Measurements from ENCODE around the gene PRR14L.
"Not testable (repeated sequence)": the region's sequence is repeated elsewhere in the genome, so short reads cannot be mapped to it uniquely, and the experiment has no call there.

Gene PRR14L

GRCh38 chr22:31749636-31750364, at the start of gene PRR14L:
TSS of gene PRR14L (minus strand) at chr22:31750132. CDS start at chr22:31738860, 11,272 bp downstream.
- DNase-seq, result peak; percentile 86

- DNase-seq, result not testable (repeated sequence)
These were observed 49.4 kb upstream of the PRR14L start for GRCh38 chr22:31799358-31799757.

- peak; percentile 30 for DNase-seq
These were observed 40.3 kb upstream of the PRR14L start for GRCh38 chr22:31790240-31790639.

GRCh38 chr22:31789803-31790202, 39.9 kb upstream of the PRR14L start:
- DNase-seq, result no peak

- DNase-seq, result no peak
These were observed 26.3 kb upstream of the PRR14L start for GRCh38 chr22:31776231-31776630.

GRCh38 chr22:31773416-31773815, 23.5 kb upstream of the PRR14L start:
- no peak for DNase-seq

GRCh38 chr22:31768422-31769059, 18.6 kb upstream of the PRR14L start:
- no peak for DNase-seq

GRCh38 chr22:31764785-31765184, 14.9 kb upstream of the PRR14L start:
- no peak for DNase-seq

- DNase-seq, result not testable (repeated sequence)
These were observed 8.9 kb upstream of the PRR14L start for GRCh38 chr22:31758860-31759259.

- DNase-seq, result no peak
These were observed 7.3 kb upstream of the PRR14L start for GRCh38 chr22:31757265-31757664.

GRCh38 chr22:31754813-31755212, 4.9 kb upstream of the PRR14L start:
- no peak for DNase-seq

- peak; percentile 70 for DNase-seq
These were observed 3.9 kb upstream of the PRR14L start, which contains the start of gene DEPDC5 for GRCh38 chr22:31753634-31754501. TSS of gene DEPDC5 (plus strand) at chr22:31754019. CDS start at chr22:31754922, 903 bp downstream.

GRCh38 chr22:31753005-31753633, 3.2 kb upstream of the PRR14L start:
- DNase-seq, result no peak

- no peak for DNase-seq
These were observed 2.3 kb upstream of the PRR14L start for GRCh38 chr22:31752096-31752847.

- DNase-seq, result no peak
These were observed 693 bp upstream of the PRR14L start for GRCh38 chr22:31750365-31751284.

- DNase-seq, result no peak
These were observed 1.4 kb downstream of the PRR14L start for GRCh38 chr22:31748490-31748889.

GRCh38 chr22:31747441-31747840, 2.5 kb downstream of the PRR14L start:
- no peak for DNase-seq

GRCh38 chr22:31743871-31744270, 6.1 kb downstream of the PRR14L start:
- no peak for DNase-seq

- no peak for DNase-seq
These were observed 7.2 kb downstream of the PRR14L start for GRCh38 chr22:31742682-31743081.

- no peak for DNase-seq
These were observed 7.8 kb downstream of the PRR14L start for GRCh38 chr22:31742115-31742514.

GRCh38 chr22:31740314-31740713, 9.6 kb downstream of the PRR14L start:
- DNase-seq, result not testable (repeated sequence)

Data from NCI-H524 treated with DMSO at 0.1 percent for 48 hours (cell line).